Smooth muscle cell (in vitro differentiated cells): ENCODE data around the gene SRRM2. TPM values are rescaled to one million over a fixed set of nuclear protein-coding genes. Genes with fewer than 3 reads are reported as not detected.

ENCODE experiments used
- DNase-seq: peaks from one replicate; lab custom pipeline; 2025; ENCODE audit not compliant: unreplicated experiment; lab: John Stamatoyannopoulos, UW
- H2AFZ ChIP-seq: fragments of 200-600 bp; sonication (generic); 2 replicates; pipeline ENCODE4 v1.6.0; 2016; ENCODE audit warnings: antibody characterized with exemption, low read depth, mild to moderate bottlenecking
- H3F3A ChIP-seq: fragments of 200-600 bp; sonication (generic); 2 replicates; pipeline ENCODE4 v1.6.0; 2017; ENCODE audit warnings: antibody characterized with exemption, low read depth
- H3K27ac ChIP-seq: fragments of 200-600 bp; sonication (generic); 2 replicates; pipeline ENCODE4 v1.5.1; 2016; ENCODE audit warnings: low read depth, mild to moderate bottlenecking
- H3K27me3 ChIP-seq: fragments of 200-600 bp; sonication (generic); 2 replicates; pipeline ENCODE4 v1.6.1; 2016; ENCODE audit warnings: low read depth, mild to moderate bottlenecking
- H3K36me3 ChIP-seq: fragments of 200-600 bp; sonication (generic); 2 replicates; pipeline ENCODE4 v1.5.1; 2016; ENCODE audit warnings: low read depth
- H3K4me1 ChIP-seq: fragments of 200-600 bp; sonication (generic); 2 replicates; pipeline ENCODE4 v1.5.1; 2016; ENCODE audit warnings: low read depth
- H3K4me2 ChIP-seq: fragments of 200-600 bp; sonication (generic); 2 replicates; pipeline ENCODE4 v1.6.0; 2016; ENCODE audit warnings: mild to moderate bottlenecking
- H3K4me3 ChIP-seq: fragments of 200-600 bp; sonication (generic); 2 replicates; pipeline ENCODE4 v1.5.1; 2016; ENCODE audit warnings: mild to moderate bottlenecking
- H3K79me2 ChIP-seq: fragments of 200-600 bp; sonication (generic); 2 replicates; pipeline ENCODE4 v1.6.0; 2016; ENCODE audit warnings: low read depth, mild to moderate bottlenecking
- H3K9ac ChIP-seq: fragments of 200-600 bp; sonication (generic); 2 replicates; pipeline ENCODE4 v1.6.0; 2016; ENCODE audit warnings: low read depth
- H3K9me3 ChIP-seq: fragments of 200-600 bp; sonication (generic); replicated peaks from 2 replicates; pipeline ENCODE4 v1.5.1; 2016; ENCODE audit warnings: low read depth
- H4K20me1 ChIP-seq: fragments of 200-600 bp; sonication (generic); 2 replicates; pipeline ENCODE4 v1.6.0; 2016; ENCODE audit warnings: low read depth
- CTCF ChIP-seq: fragments of 200-600 bp; sonication (generic); IDR thresholded peaks from 2 replicates; pipeline ENCODE4 v1.5.1; 2017; ENCODE audit warnings: borderline replicate concordance, mild to moderate bottlenecking, antibody characterized with exemption; ENCODE audit not compliant: insufficient read depth, poor library complexity, severe bottlenecking
- WGBS: methylation state at CpG from one replicate; pipeline ENCODE4 v1.1.7; 2016; ENCODE audit warnings: low lambda C conversion rate; 5-methylcytosine and 5-hydroxymethylcytosine counted together
- polyA plus RNA-seq: library from polyadenylated mRNA; unstranded; fragments of >200 nt; fragmentation: Nextera tagmentation; extraction: Ambion mirVana; gene quantifications from 2 replicates; pipeline ENCODE4 v1.2.1, GENCODE V29; 2016
- total RNA-seq: library from RNA; depleted of rRNA; stranded (reverse); fragments of >200 nt; gene quantifications from 2 replicates; pipeline ENCODE4 v1.2.3, GENCODE V29; 2014

SRRM2 gene
- total and polyA plus RNA-seq, 2 experiments from 2014 or later = 125 to 280 TPM

- over 99% methylated on average over 42 of the region's 42 CpGs for WGBS
- TF ChIP-seq CTCF = no peak
- H3F3A ChIP-seq = peaks cover 29% of the 10 kb centered on the region
- H3K4me2 ChIP-seq = no peak overlapping the region
- no peak for DNase-seq
- peaks cover 100% of the 10 kb centered on the region for H4K20me1 ChIP-seq
- H3K4me1 ChIP-seq = no peaks in the 10 kb centered on the region
- H3K36me3 ChIP-seq = peaks cover 72% of the 10 kb centered on the region
- no peak overlapping the region for H2AFZ ChIP-seq
- no peak overlapping the region for H3K27ac ChIP-seq
- H3K79me2 ChIP-seq = peaks cover 98% of the 10 kb centered on the region
- H3K27me3 ChIP-seq = no peaks in the 10 kb centered on the region
- no peaks in the 10 kb centered on the region for H3K9me3 ChIP-seq
- H3K4me3 ChIP-seq = no peak overlapping the region
- no peak overlapping the region for H3K9ac ChIP-seq
These were observed 9.6 kb downstream of the SRRM2 start for GRCh38 chr16:2761886-2762583.

GRCh38 chr16:2762711-2763110, 10.3 kb downstream of the SRRM2 start:
- H3K4me2 ChIP-seq = no peak overlapping the region
- DNase-seq = no peak
- peaks cover 100% of the 10 kb centered on the region for H4K20me1 ChIP-seq
- peaks cover 29% of the 10 kb centered on the region for H3F3A ChIP-seq
- H3K4me1 ChIP-seq = no peaks in the 10 kb centered on the region
- H3K27ac ChIP-seq = no peak overlapping the region
- 96% methylated on average over 13 of the region's 13 CpGs for WGBS
- H3K36me3 ChIP-seq = peaks cover 69% of the 10 kb centered on the region
- no peaks in the 10 kb centered on the region for H3K9me3 ChIP-seq
- H3K79me2 ChIP-seq = peaks cover 98% of the 10 kb centered on the region
- H2AFZ ChIP-seq = no peak overlapping the region
- no peak overlapping the region for H3K9ac ChIP-seq
- TF ChIP-seq CTCF = no peak
- no peaks in the 10 kb centered on the region for H3K27me3 ChIP-seq
- H3K4me3 ChIP-seq = no peak overlapping the region

GRCh38 chr16:2763173-2763572, 10.7 kb downstream of the SRRM2 start:
- no peak overlapping the region for H3K4me3 ChIP-seq
- H3K4me1 ChIP-seq = no peaks in the 10 kb centered on the region
- peaks cover 98% of the 10 kb centered on the region for H3K79me2 ChIP-seq
- no peak overlapping the region for H3K4me2 ChIP-seq
- WGBS = over 99% methylated on average over 6 of the region's 6 CpGs
- no peak overlapping the region for H2AFZ ChIP-seq
- H3K36me3 ChIP-seq = peaks cover 65% of the 10 kb centered on the region
- H3K27me3 ChIP-seq = no peaks in the 10 kb centered on the region
- no peak overlapping the region for H3K9ac ChIP-seq
- DNase-seq = no peak
- no peaks in the 10 kb centered on the region for H3K9me3 ChIP-seq
- TF ChIP-seq CTCF = no peak
- peaks cover 34% of the 10 kb centered on the region for H3F3A ChIP-seq
- no peak overlapping the region for H3K27ac ChIP-seq
- peaks cover 100% of the 10 kb centered on the region for H4K20me1 ChIP-seq

GRCh38 chr16:2764718-2765117, 12.3 kb downstream of the SRRM2 start:
- H3K27me3 ChIP-seq = no peaks in the 10 kb centered on the region
- peaks cover 90% of the 10 kb centered on the region for H3K79me2 ChIP-seq
- no peaks in the 10 kb centered on the region for H3K9me3 ChIP-seq
- TF ChIP-seq CTCF = no peak
- peaks cover 50% of the 10 kb centered on the region for H3K36me3 ChIP-seq
- peaks cover 100% of the 10 kb centered on the region for H4K20me1 ChIP-seq
- no peak overlapping the region for H2AFZ ChIP-seq
- H3K9ac ChIP-seq = no peak overlapping the region
- no peak overlapping the region for H3K4me3 ChIP-seq
- no peak overlapping the region for H3K27ac ChIP-seq
- 97% methylated on average over 9 of the region's 9 CpGs for WGBS
- no peak overlapping the region for H3K4me2 ChIP-seq
- H3F3A ChIP-seq = peaks cover 26% of the 10 kb centered on the region
- DNase-seq = no peak
- no peaks in the 10 kb centered on the region for H3K4me1 ChIP-seq
